Measurements from ENCODE around the gene ABHD2. TPM values are rescaled to one million over a fixed set of nuclear protein-coding genes. Genes with fewer than 3 reads are reported as not detected.
A peak's percentile ranks its signal among the peaks of the same experiment; 100 is the strongest.

The ABHD2 gene
- total RNA-seq, 1 experiment from 2014 or later: 29.7 TPM

- TF ChIP-seq, protein P1, sequence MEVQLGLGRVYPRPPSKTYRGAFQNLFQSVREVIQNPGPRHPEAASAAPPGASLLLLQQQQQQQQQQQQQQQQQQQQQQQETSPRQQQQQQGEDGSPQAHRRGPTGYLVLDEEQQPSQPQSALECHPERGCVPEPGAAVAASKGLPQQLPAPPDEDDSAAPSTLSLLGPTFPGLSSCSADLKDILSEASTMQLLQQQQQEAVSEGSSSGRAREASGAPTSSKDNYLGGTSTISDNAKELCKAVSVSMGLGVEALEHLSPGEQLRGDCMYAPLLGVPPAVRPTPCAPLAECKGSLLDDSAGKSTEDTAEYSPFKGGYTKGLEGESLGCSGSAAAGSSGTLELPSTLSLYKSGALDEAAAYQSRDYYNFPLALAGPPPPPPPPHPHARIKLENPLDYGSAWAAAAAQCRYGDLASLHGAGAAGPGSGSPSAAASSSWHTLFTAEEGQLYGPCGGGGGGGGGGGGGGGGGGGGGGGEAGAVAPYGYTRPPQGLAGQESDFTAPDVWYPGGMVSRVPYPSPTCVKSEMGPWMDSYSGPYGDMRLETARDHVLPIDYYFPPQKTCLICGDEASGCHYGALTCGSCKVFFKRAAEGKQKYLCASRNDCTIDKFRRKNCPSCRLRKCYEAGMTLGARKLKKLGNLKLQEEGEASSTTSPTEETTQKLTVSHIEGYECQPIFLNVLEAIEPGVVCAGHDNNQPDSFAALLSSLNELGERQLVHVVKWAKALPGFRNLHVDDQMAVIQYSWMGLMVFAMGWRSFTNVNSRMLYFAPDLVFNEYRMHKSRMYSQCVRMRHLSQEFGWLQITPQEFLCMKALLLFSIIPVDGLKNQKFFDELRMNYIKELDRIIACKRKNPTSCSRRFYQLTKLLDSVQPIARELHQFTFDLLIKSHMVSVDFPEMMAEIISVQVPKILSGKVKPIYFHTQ (CRISPR knock-in tag; IDR thresholded peaks at IDR 0.05): no peak
- TF ChIP-seq JAZF1 (CRISPR knock-in tag; IDR thresholded peaks at IDR 0.05) (no peak), NR1H2 (CRISPR knock-in tag; IDR thresholded peaks at IDR 0.05) (no peak), PRRX2 (CRISPR knock-in tag; IDR thresholded peaks at IDR 0.05) (no peak), FOXK1 (CRISPR knock-in tag; IDR thresholded peaks at IDR 0.05) (peak; percentile 93; the same call in 1 of the 2 replicates), ZSCAN18 (CRISPR knock-in tag; IDR thresholded peaks at IDR 0.05) (no peak), ZNF423 (CRISPR knock-in tag; IDR thresholded peaks at IDR 0.05) (no peak), NFATC4 (CRISPR knock-in tag; IDR thresholded peaks at IDR 0.05) (no peak), CREB1 (CRISPR knock-in tag; IDR thresholded peaks at IDR 0.05) (0 out of 2 replicates have a peak, but pooled peaks have one; percentile 64), FOXP1 (CRISPR knock-in tag; IDR thresholded peaks at IDR 0.05; ENCODE audit: borderline replicate concordance) (peak; percentile 74; the same call in 1 of the 2 replicates), NFE2L1 (CRISPR knock-in tag; IDR thresholded peaks at IDR 0.05) (peak; percentile 39; the same call in 1 of the 2 replicates)
- TF ChIP-seq, protein P2, sequence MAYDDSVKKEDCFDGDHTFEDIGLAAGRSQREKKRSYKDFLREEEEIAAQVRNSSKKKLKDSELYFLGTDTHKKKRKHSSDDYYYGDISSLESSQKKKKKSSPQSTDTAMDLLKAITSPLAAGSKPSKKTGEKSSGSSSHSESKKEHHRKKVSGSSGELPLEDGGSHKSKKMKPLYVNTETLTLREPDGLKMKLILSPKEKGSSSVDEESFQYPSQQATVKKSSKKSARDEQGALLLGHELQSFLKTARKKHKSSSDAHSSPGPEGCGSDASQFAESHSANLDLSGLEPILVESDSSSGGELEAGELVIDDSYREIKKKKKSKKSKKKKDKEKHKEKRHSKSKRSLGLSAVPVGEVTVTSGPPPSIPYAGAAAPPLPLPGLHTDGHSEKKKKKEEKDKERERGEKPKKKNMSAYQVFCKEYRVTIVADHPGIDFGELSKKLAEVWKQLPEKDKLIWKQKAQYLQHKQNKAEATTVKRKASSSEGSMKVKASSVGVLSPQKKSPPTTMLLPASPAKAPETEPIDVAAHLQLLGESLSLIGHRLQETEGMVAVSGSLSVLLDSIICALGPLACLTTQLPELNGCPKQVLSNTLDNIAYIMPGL (CRISPR knock-in tag; IDR thresholded peaks at IDR 0.05): peak; percentile 97
- TF ChIP-seq, protein P3, sequence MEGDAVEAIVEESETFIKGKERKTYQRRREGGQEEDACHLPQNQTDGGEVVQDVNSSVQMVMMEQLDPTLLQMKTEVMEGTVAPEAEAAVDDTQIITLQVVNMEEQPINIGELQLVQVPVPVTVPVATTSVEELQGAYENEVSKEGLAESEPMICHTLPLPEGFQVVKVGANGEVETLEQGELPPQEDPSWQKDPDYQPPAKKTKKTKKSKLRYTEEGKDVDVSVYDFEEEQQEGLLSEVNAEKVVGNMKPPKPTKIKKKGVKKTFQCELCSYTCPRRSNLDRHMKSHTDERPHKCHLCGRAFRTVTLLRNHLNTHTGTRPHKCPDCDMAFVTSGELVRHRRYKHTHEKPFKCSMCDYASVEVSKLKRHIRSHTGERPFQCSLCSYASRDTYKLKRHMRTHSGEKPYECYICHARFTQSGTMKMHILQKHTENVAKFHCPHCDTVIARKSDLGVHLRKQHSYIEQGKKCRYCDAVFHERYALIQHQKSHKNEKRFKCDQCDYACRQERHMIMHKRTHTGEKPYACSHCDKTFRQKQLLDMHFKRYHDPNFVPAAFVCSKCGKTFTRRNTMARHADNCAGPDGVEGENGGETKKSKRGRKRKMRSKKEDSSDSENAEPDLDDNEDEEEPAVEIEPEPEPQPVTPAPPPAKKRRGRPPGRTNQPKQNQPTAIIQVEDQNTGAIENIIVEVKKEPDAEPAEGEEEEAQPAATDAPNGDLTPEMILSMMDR (IDR thresholded peaks at IDR 0.05): 0 out of 2 replicates have a peak, but pooled peaks have one; percentile 25
- TF ChIP-seq, protein P4, sequence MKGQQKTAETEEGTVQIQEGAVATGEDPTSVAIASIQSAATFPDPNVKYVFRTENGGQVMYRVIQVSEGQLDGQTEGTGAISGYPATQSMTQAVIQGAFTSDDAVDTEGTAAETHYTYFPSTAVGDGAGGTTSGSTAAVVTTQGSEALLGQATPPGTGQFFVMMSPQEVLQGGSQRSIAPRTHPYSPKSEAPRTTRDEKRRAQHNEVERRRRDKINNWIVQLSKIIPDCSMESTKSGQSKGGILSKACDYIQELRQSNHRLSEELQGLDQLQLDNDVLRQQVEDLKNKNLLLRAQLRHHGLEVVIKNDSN (CRISPR knock-in tag; IDR thresholded peaks at IDR 0.05): peak; percentile 49; the same call in 1 of the 2 replicates
Measured at GRCh38 chr15:89243691-89244573, 155.7 kb downstream of the ABHD2 start, which contains the start of gene FANCI (continued).

GRCh38 chr15:89244574-89244903 is 156.3 kb downstream of the ABHD2 start:
- peaks cover 21% of the 10 kb centered on the region for H3K9me3 Mint-ChIP-seq
- H3K4me3 Mint-ChIP-seq: peak overlapping the region; percentile 97
- DNase-seq (ENCODE audit: low spot score) (no peak), ATAC-seq (no peak)
- CTCF ChIA-PET: interaction anchor here (0.8 to 3.0 kb wide), 8 partner anchors 14 to 157 kb away, joined by 3 to 45 read pairs (median 6); no protein-coding TSS in a partner anchor
- POLR2A ChIA-PET: interaction anchor here (0.7 kb wide), 1 partner anchor 658 kb away, joined by 3 read pairs; no protein-coding TSS in a partner anchor
- H3K27ac Mint-ChIP-seq: peak overlapping the region; percentile 88
- peaks cover 19% of the 10 kb centered on the region for H3K27me3 Mint-ChIP-seq (ENCODE audit: low read depth)
- peaks cover 32% of the 10 kb centered on the region for H3K36me3 Mint-ChIP-seq
- peaks cover 25% of the 10 kb centered on the region for H3K4me1 Mint-ChIP-seq
- TF ChIP-seq NFATC4 (CRISPR knock-in tag; IDR thresholded peaks at IDR 0.05) (no peak), JAZF1 (CRISPR knock-in tag; IDR thresholded peaks at IDR 0.05) (no peak), NFE2L1 (CRISPR knock-in tag; IDR thresholded peaks at IDR 0.05) (no peak), ZNF138 (CRISPR knock-in tag; conservative IDR thresholded peaks at IDR 0.05) (no peak), SOX15 (CRISPR knock-in tag; IDR thresholded peaks at IDR 0.05) (no peak), ATF6 (CRISPR knock-in tag; IDR thresholded peaks at IDR 0.05) (no peak), ZSCAN18 (CRISPR knock-in tag; IDR thresholded peaks at IDR 0.05) (no peak), ZNF671 (CRISPR knock-in tag; IDR thresholded peaks at IDR 0.05) (no peak), FOXP1 (CRISPR knock-in tag; IDR thresholded peaks at IDR 0.05; ENCODE audit: borderline replicate concordance) (no peak)
- TF ChIP-seq, protein P2 (CRISPR knock-in tag; IDR thresholded peaks at IDR 0.05): no peak
- TF ChIP-seq, protein P4 (CRISPR knock-in tag; IDR thresholded peaks at IDR 0.05): no peak
